GM21825 (cell line): ENCODE results near the gene RAPGEF3.

Experiments used
- ATAC-seq: cut with Tn5 transposase; IDR thresholded peaks from one replicate; pipeline ENCODE4 v1.9.1; 2021; ENCODE audit warnings: mild to moderate bottlenecking, moderate library complexity; ENCODE audit not compliant: unreplicated experiment

RAPGEF3 gene

GRCh38 chr12:47705229-47705565, 53.5 kb downstream of the RAPGEF3 start:
- ATAC-seq: no peak

- ATAC-seq: no peak
Measured at GRCh38 chr12:47704719-47705118, 54.0 kb downstream of the RAPGEF3 start.

- no peak for ATAC-seq
Measured at GRCh38 chr12:47700263-47700662, 58.4 kb downstream of the RAPGEF3 start.

GRCh38 chr12:47698631-47699030, 60.0 kb downstream of the RAPGEF3 start:
- ATAC-seq: no peak

GRCh38 chr12:47698055-47698454, 60.6 kb downstream of the RAPGEF3 start:
- ATAC-seq: no peak

GRCh38 chr12:47689215-47689614, 69.5 kb downstream of the RAPGEF3 start:
- ATAC-seq: no peak

- no peak for ATAC-seq
Measured at GRCh38 chr12:47687636-47688035, 71.0 kb downstream of the RAPGEF3 start.

GRCh38 chr12:47686645-47687240, 71.9 kb downstream of the RAPGEF3 start:
- ATAC-seq: no peak
